Natural killer cell (primary cell): ENCODE data around the gene CAPN1. TPM values are rescaled to one million over a fixed set of nuclear protein-coding genes. Genes with fewer than 3 reads are reported as not detected.
A peak's percentile ranks its signal among the peaks of the same experiment; 100 is the strongest.
"Not testable (repeated sequence)": the region's sequence is repeated elsewhere in the genome, so short reads cannot be mapped to it uniquely, and the experiment has no call there.

ENCODE experiments used
- ATAC-seq, 3 donors: fragments of 150-1000 bp in 2 of 3; fragments of 200-7000 bp in 1 of 3; cut with Tn5 transposase; 1 replicate in 1 of 3; 2 replicates in 2 of 3; pipeline ENCODE4 v1.10.0; 2021; ENCODE audit warnings: mild to moderate bottlenecking in 2 of 3, moderate library complexity in 2 of 3
- DNase-seq, 2 donors: peaks; one replicate each; pipeline versions ENCODE4 v3.0.0 to v3.0.0-alpha.2; 2013 to 2021; ENCODE audit warnings: mixed read lengths in 1 of 2
- H3K27ac ChIP-seq: one replicate; pipeline ENCODE4 v1.5.1; 2013; ENCODE audit warnings: mild to moderate bottlenecking, low read length
- H3K27me3 ChIP-seq: one replicate; pipeline ENCODE4 v1.6.1; 2013; ENCODE audit warnings: low read length; ENCODE audit not compliant: control insufficient read depth, insufficient read depth
- H3K36me3 ChIP-seq: one replicate; pipeline ENCODE4 v1.6.1; 2013; ENCODE audit warnings: low read length; ENCODE audit not compliant: control insufficient read depth, insufficient read depth
- H3K4me1 ChIP-seq: one replicate; pipeline ENCODE4 v1.6.1; 2013; ENCODE audit warnings: low read length; ENCODE audit not compliant: control insufficient read depth, insufficient read depth
- H3K4me3 ChIP-seq: one replicate; pipeline ENCODE4 v1.5.1; 2013; ENCODE audit warnings: low read length
- H3K9me3 ChIP-seq: one replicate; pipeline ENCODE4 v1.6.1; 2013; ENCODE audit warnings: low read length; ENCODE audit not compliant: control insufficient read depth, insufficient read depth
- H3K27ac Mint-ChIP-seq, 2 donors: one replicate each; pipeline ENCODE4 v1.8.0; 2022; ENCODE audit warnings: mild to moderate bottlenecking in 2 of 2, mixed read lengths in 2 of 2, moderate library complexity in 1 of 2
- H3K27me3 Mint-ChIP-seq, 2 donors: one replicate each; pipeline ENCODE4 v1.8.0; 2022; ENCODE audit warnings: low read depth in 2 of 2, mixed read lengths in 2 of 2
- H3K36me3 Mint-ChIP-seq: one replicate; pipeline ENCODE4 v1.8.0; 2022; ENCODE audit warnings: mixed read lengths
- H3K4me1 Mint-ChIP-seq, 2 donors: one replicate each; pipeline ENCODE4 v1.8.0; 2022; ENCODE audit warnings: mixed read lengths in 2 of 2
- H3K4me3 Mint-ChIP-seq: one replicate; pipeline ENCODE4 v1.8.0; 2022; ENCODE audit warnings: mild to moderate bottlenecking, moderate library complexity, mixed read lengths
- H3K9me3 Mint-ChIP-seq, 2 donors: one replicate each; pipeline ENCODE4 v1.8.0; 2022; ENCODE audit warnings: mixed read lengths in 2 of 2
- CTCF ChIP-seq: fragments of 200-600 bp; IDR thresholded peaks from one replicate; pipeline ENCODE4 v1.8.0; 2022; ENCODE audit warnings: antibody characterized with exemption
- WGBS: methylation state at CpG from one replicate; pipeline ENCODE4 v1.1.7; 2013; ENCODE audit warnings: missing lambda C conversion rate; ENCODE audit not compliant: insufficient coverage; 5-methylcytosine and 5-hydroxymethylcytosine counted together
- intact Hi-C: fragments of 100-400 bp; cut with micrococcal nuclease; formaldehyde crosslinking; loops from one replicate; pipeline ENCODE4 v1.14.2; 2022
- total RNA-seq, 4 donors: library from RNA; stranded (reverse); fragments of 120-200 nt in 1 of 4; gene quantifications; one replicate each; pipeline versions ENCODE4 v1.2.3 to v1.2.4, GENCODE V29; 2013 to 2022

CAPN1 gene
- total RNA-seq, 3 donors from 2014 or later (not counting 1 experiment from before 2014, with no cell fraction given): 211 to 256 (median 229) TPM

GRCh38 chr11:65169164-65169641, 12.5 kb upstream of the CAPN1 start:
- H3K4me3 ChIP-seq: no peak overlapping the region
- H3K36me3 ChIP-seq: no peaks in the 10 kb centered on the region
- no peaks in the 10 kb centered on the region for H3K9me3 Mint-ChIP-seq
- no peaks in the 10 kb centered on the region for H3K9me3 ChIP-seq
- peaks cover 16% of the 10 kb centered on the region for H3K4me1 ChIP-seq
- TF ChIP-seq CTCF: no peak
- peak overlapping the region; percentile 83 for H3K4me3 Mint-ChIP-seq
- H3K27me3 ChIP-seq: no peaks in the 10 kb centered on the region
- H3K36me3 Mint-ChIP-seq: no peaks in the 10 kb centered on the region
- peak overlapping the region; percentile 97 to 98 for H3K27ac Mint-ChIP-seq
- H3K4me1 Mint-ChIP-seq: peaks cover 11 to 15% of the 10 kb centered on the region in 2 donors
- peak overlapping the region; percentile 95 for H3K27ac ChIP-seq
- 40% methylated on average over 6 of the region's 11 CpGs for WGBS
- H3K27me3 Mint-ChIP-seq: no peaks in the 10 kb centered on the region
- intact Hi-C loops: no loop called here
- peak; percentile 84 to 91 (median 87) for ATAC-seq
- no peak for DNase-seq

- ATAC-seq (no peak), DNase-seq (no peak)
- no peak for TF ChIP-seq CTCF
- Histone ChIP-seq H3K27me3 (no peaks in the 10 kb centered on the region), H3K9me3 (no peaks in the 10 kb centered on the region), H3K4me1 (peaks cover 16% of the 10 kb centered on the region), H3K27ac (peak within 1 kb of the TSS; percentile 95), H3K4me3 (no peak within 1 kb of the TSS), H3K36me3 (no peaks in the 10 kb centered on the region)
- no peaks in the 10 kb centered on the region for H3K36me3 Mint-ChIP-seq
- peak within 1 kb of the TSS; percentile 97 to 98 for H3K27ac Mint-ChIP-seq
- peaks cover 11 to 15% of the 10 kb centered on the region in 2 donors for H3K4me1 Mint-ChIP-seq
- intact Hi-C loops: no loop called here
- peak within 1 kb of the TSS; percentile 83 for H3K4me3 Mint-ChIP-seq
- H3K9me3 Mint-ChIP-seq: no peaks in the 10 kb centered on the region
- 98% methylated on average over 19 of the region's 21 CpGs for WGBS
- H3K27me3 Mint-ChIP-seq: no peaks in the 10 kb centered on the region
Observed at GRCh38 chr11:65170058-65170534, 11.6 kb upstream of the CAPN1 start, which contains the start of gene SPDYC. Gene SPDYC (plus strand): TSS chr11:65170233. CDS start chr11:65171358, 1,125 bp downstream.

- no peaks in the 10 kb centered on the region for H3K9me3 ChIP-seq
- intact Hi-C loops: no loop called here
- 90% methylated on average over 10 of the region's 10 CpGs for WGBS
- H3K4me3 ChIP-seq: no peak overlapping the region
- H3K27ac ChIP-seq: no peak overlapping the region
- Mint-ChIP-seq H3K4me1 (peaks cover 11 to 15% of the 10 kb centered on the region in 2 donors), H3K27me3 (no peaks in the 10 kb centered on the region), H3K27ac (no peak overlapping the region), H3K9me3 (no peaks in the 10 kb centered on the region), H3K4me3 (no peak overlapping the region), H3K36me3 (no peaks in the 10 kb centered on the region)
- H3K27me3 ChIP-seq: no peaks in the 10 kb centered on the region
- peaks cover 16% of the 10 kb centered on the region for H3K4me1 ChIP-seq
- H3K36me3 ChIP-seq: no peaks in the 10 kb centered on the region
- DNase-seq: no peak
- no peak for TF ChIP-seq CTCF
- ATAC-seq: no peak
Observed at GRCh38 chr11:65172600-65172999, 9.1 kb upstream of the CAPN1 start.

- H3K27me3 Mint-ChIP-seq, H3K36me3 ChIP-seq, H3K27me3 ChIP-seq, H3K27ac ChIP-seq, H3K36me3 Mint-ChIP-seq, intact Hi-C loops, H3K27ac Mint-ChIP-seq, DNase-seq, ATAC-seq, H3K4me3 Mint-ChIP-seq, H3K4me1 Mint-ChIP-seq, H3K4me1 ChIP-seq, H3K9me3 ChIP-seq, H3K4me3 ChIP-seq, H3K9me3 Mint-ChIP-seq: not testable (repeated sequence)
- WGBS: 72% methylated on average over 1 of the region's 2 CpGs
Observed at GRCh38 chr11:65174571-65175010, 7.1 kb upstream of the CAPN1 start.
